GM23248 (cell line): ENCODE measurements around the gene ESRRB.

Experiments used
- EZH2 ChIP-seq: fragments of 200-600 bp; sonication (generic); IDR thresholded peaks from 2 replicates; pipeline ENCODE4 v1.6.1; 2018; ENCODE audit warnings: antibody characterized with exemption, mild to moderate bottlenecking; ENCODE audit not compliant: insufficient read depth, poor library complexity, severe bottlenecking
- EZH2phosphoT487 ChIP-seq: fragments of 200-600 bp; sonication (generic); IDR thresholded peaks from 2 replicates; pipeline ENCODE4 v1.6.1; 2018; ENCODE audit warnings: antibody characterized with exemption, moderate library complexity, mild to moderate bottlenecking, low read depth; ENCODE audit not compliant: insufficient read depth

GRCh38 chr14:76336876-76337275 lies 39.1 kb upstream of the ESRRB start:
- TF ChIP-seq EZH2 (no peak), EZH2phosphoT487 (no peak)
